ENCODE data around the gene GATA3.

DNA sequence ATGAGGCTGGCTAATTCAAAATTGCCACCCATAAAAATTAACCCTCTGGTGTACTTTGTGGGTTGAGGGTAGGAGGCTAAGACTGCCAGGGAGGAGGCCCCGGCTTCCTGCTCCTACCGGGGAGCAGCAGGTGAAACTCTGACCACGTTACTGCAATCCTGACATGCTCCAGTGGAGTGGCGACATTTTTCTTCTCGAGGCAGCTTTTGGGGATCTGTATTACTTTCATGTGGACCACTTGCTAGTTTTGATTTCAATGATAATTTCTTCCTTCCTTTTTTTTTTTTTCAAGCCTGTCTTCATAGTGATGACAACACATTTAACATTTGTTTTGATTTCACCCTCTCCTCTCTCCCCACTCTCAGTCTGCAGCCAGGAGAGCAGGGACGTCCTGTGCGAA is 14.6 kb downstream of the GATA3 start:
- TF ChIP-seq, protein P1, sequence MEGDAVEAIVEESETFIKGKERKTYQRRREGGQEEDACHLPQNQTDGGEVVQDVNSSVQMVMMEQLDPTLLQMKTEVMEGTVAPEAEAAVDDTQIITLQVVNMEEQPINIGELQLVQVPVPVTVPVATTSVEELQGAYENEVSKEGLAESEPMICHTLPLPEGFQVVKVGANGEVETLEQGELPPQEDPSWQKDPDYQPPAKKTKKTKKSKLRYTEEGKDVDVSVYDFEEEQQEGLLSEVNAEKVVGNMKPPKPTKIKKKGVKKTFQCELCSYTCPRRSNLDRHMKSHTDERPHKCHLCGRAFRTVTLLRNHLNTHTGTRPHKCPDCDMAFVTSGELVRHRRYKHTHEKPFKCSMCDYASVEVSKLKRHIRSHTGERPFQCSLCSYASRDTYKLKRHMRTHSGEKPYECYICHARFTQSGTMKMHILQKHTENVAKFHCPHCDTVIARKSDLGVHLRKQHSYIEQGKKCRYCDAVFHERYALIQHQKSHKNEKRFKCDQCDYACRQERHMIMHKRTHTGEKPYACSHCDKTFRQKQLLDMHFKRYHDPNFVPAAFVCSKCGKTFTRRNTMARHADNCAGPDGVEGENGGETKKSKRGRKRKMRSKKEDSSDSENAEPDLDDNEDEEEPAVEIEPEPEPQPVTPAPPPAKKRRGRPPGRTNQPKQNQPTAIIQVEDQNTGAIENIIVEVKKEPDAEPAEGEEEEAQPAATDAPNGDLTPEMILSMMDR (IDR thresholded peaks at IDR 0.05), result no peak
- TF ChIP-seq POLR2A (IDR thresholded peaks at IDR 0.05), result no peak
